ENCODE data around the gene ZNF521.

- no peak for TF ChIP-seq CTCF (conservative IDR thresholded peaks at IDR 0.05; ENCODE audit: low read depth, low read length)
- TF ChIP-seq EZH2 (IDR thresholded peaks at IDR 0.05; ENCODE audit: low read length, unreplicated experiment), result no peak
Measured at GRCh38 chr18:25192065-25192464, 159.9 kb downstream of the ZNF521 start.
